Activated CD4-positive, alpha-beta T cell treated with anti-CD3 and anti-CD28 coated beads, Interleukin-2, amount 50 U/mL, for 1 hour (primary cell): Measurements from ENCODE around the gene MMS19.

Experiments used
- DNase-seq: peaks from one replicate; pipeline ENCODE4 v3.0.0-alpha.2; 2020

The MMS19 gene

GRCh38 chr10:97412891-97413304 lies 85.3 kb downstream of the MMS19 start:
- DNase-seq: no peak

GRCh38 chr10:97411406-97411805 lies 86.8 kb downstream of the MMS19 start:
- DNase-seq: no peak

DNA sequence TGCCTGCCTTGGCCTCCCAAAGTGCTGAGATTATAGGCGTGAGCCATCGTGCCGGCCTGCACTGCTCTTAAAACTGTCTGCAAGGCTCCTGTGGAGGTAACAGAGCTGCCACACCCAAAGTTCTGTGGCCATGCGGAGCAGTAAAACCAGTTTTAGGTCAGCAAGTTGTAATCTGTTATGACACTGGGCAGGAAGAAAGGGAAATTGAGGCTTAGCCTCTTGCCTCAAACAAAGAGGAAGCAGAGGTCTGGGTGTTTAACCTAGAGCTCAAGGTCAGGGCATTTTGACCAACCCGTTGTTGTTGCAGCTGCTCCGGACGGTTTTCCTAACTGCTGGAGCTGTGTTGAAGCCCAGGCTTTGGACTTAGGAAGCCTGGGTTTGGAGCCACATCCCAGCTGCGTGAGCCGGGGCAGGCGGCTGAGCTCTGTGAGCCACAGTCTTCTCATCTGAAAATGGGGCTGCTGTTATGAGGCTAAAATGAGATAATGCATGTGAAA lies 89.7 kb downstream of the MMS19 start:
- DNase-seq: no peak
